ENCODE measurements around the gene ADGRD1. TPM values are rescaled to one million over a fixed set of nuclear protein-coding genes. Genes with fewer than 3 reads are reported as not detected.

Gene ADGRD1
- total RNA-seq, 1 experiment from 2014 or later = 0.77 TPM

- no peaks in the 10 kb centered on the region for H3K9me3 Mint-ChIP-seq
- DNase-seq (ENCODE audit: low spot score) = no peak
- H3K4me3 Mint-ChIP-seq = no peak overlapping the region
- ChIA-PET CTCF (interaction anchor here (1.3 kb wide), 1 partner anchor 98 kb away, joined by 3 read pairs; no protein-coding TSS in a partner anchor), POLR2A (no interaction called here)
- ATAC-seq = no peak
- H3K4me1 Mint-ChIP-seq = no peaks in the 10 kb centered on the region
- no peaks in the 10 kb centered on the region for H3K36me3 Mint-ChIP-seq
- H3K27ac Mint-ChIP-seq = no peak overlapping the region
- TF ChIP-seq NFYB (CRISPR knock-in tag; conservative IDR thresholded peaks at IDR 0.05; ENCODE audit: low read depth) (no peak), CDX4 (CRISPR knock-in tag; IDR thresholded peaks at IDR 0.05; ENCODE audit: borderline replicate concordance) (no peak), GTF2I (CRISPR knock-in tag; conservative IDR thresholded peaks at IDR 0.05) (no peak), ZNF532 (CRISPR knock-in tag; IDR thresholded peaks at IDR 0.05; ENCODE audit: borderline replicate concordance) (no peak), ZNF671 (CRISPR knock-in tag; IDR thresholded peaks at IDR 0.05) (no peak), SOX15 (CRISPR knock-in tag; IDR thresholded peaks at IDR 0.05) (no peak), SMAD4 (CRISPR knock-in tag; IDR thresholded peaks at IDR 0.05) (no peak), ELF4 (CRISPR knock-in tag; IDR thresholded peaks at IDR 0.05; ENCODE audit: low read depth) (no peak), MAX (CRISPR knock-in tag; IDR thresholded peaks at IDR 0.05) (no peak), CBFB (CRISPR knock-in tag; IDR thresholded peaks at IDR 0.05; ENCODE audit: low read depth) (no peak), ZNF219 (CRISPR knock-in tag; IDR thresholded peaks at IDR 0.05; ENCODE audit: borderline replicate concordance) (no peak), TEAD1 (CRISPR knock-in tag; IDR thresholded peaks at IDR 0.05) (no peak), SMAD3 (CRISPR knock-in tag; IDR thresholded peaks at IDR 0.05; ENCODE audit: borderline replicate concordance) (no peak)
- H3K27me3 Mint-ChIP-seq (ENCODE audit: low read depth) = no peaks in the 10 kb centered on the region
Measured at GRCh38 chr12:131018019-131018620, 64.4 kb downstream of the ADGRD1 start.

- no peak for DNase-seq (ENCODE audit: low spot score)
- no peak overlapping the region for H3K4me3 Mint-ChIP-seq
- CTCF ChIA-PET = interaction anchor here (1.2 to 2.2 kb wide), 3 partner anchors 97 to 103 kb away, joined by 3 to 6 read pairs (median 3); no protein-coding TSS in a partner anchor
- POLR2A ChIA-PET = no interaction called here
- no peak for TF ChIP-seq E2F1 (CRISPR knock-in tag; IDR thresholded peaks at IDR 0.05)
- no peaks in the 10 kb centered on the region for H3K9me3 Mint-ChIP-seq
- H3K27me3 Mint-ChIP-seq (ENCODE audit: low read depth) = no peaks in the 10 kb centered on the region
- H3K4me1 Mint-ChIP-seq = no peaks in the 10 kb centered on the region
- H3K36me3 Mint-ChIP-seq = no peaks in the 10 kb centered on the region
- ATAC-seq = no peak
- H3K27ac Mint-ChIP-seq = no peak overlapping the region
Measured at GRCh38 chr12:131018808-131019397, 65.2 kb downstream of the ADGRD1 start.

Data from WTC11 (cell line).